Activated T-cell treated with anti-CD3 and anti-CD28 coated beads, Interleukin-2, amount 50 U/mL, for 48 hours (primary cell): ENCODE measurements around the gene NAV2.
A peak's percentile ranks its signal among the peaks of the same experiment; 100 is the strongest.

Source experiments
- DNase-seq, 2 experiments: peaks; one replicate each; pipeline ENCODE4 v3.0.0-alpha.2; 2020

The NAV2 gene

GRCh38 chr11:20032127-20032526 lies 319.5 kb downstream of the NAV2 start:
- no peak for DNase-seq

- DNase-seq = no peak
Observed at GRCh38 chr11:20032577-20033260, 320.1 kb downstream of the NAV2 start.

GRCh38 chr11:20033806-20034205 lies 321.2 kb downstream of the NAV2 start:
- DNase-seq = no peak

GRCh38 chr11:20034941-20035340 lies 322.3 kb downstream of the NAV2 start:
- DNase-seq = no peak

GRCh38 chr11:20035375-20035700 lies 322.7 kb downstream of the NAV2 start:
- DNase-seq = no peak

DNA sequence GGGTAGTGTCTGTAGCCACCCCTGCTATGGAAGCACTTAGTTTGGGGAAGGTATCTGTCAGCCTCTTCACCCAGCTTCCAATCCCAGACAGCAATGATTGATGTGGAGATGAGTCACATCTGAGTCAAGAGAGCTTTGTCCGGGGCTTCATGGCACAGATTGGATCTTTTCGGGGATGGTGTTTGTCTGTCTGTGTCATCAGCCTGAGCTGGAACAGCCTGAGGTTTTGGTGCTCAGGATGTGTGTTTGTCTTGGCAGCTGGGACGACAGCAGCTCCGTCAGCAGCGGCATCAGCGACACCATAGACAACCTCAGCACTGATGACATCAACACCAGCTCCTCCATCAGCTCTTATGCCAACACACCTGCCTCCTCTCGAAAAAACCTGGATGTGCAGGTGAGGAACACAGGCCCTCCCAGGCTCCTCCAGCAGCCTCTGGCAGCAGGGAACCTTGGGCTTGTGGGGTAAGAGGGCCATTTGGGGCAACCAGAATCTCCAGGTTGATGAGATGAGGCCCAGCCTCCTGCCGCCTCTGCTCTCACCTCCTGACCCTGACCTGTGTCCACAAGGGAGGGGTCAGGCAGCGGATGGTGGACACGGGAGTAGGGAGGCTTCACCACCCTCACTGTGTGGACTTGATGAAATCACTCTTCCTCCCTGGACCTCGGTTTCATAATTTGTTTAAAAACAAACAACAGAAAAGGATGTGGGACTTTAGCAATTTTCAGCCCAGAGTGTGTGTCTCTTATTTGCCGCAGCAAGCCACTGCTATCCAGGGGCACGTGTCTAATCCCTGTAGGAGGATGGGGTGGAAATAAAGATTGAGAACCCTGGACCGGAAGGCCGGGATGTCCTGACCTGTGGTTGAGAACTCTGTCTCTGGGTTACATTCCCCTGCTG lies 323.3 kb downstream of the NAV2 start:
- DNase-seq = peak; percentile 20 to 27

DNA sequence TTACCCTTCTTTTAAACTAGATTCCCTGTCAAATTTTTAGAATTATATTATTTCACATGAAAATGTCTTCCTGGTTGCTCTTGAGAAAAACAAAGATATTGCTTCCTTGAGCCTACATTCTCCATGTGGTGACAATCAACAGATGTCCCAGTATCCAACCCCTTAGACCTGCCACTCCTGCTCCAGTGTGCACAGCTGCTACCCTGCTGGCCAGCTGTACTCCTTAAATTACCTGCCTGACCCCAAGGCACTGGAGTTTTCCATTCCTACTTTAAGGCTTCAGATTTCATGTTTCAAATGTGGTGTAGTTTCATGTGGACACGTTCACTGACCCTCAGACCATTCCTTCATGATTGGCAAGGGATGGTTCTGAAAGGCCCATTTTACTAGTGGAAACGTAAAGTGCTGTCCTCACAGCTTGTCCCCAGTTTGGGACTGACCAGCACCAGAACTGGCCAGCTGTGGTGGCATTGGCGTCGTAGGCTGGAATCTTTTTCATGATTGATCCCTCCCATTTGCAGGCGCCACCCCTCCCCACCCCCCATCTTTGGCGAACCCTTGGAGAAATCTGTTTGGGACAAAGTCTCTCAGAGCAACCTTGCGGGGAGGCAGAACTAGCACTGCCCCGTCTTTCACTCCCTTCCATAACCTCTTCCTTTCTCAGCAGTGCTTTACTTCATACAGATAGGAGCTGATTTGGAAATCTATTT lies 324.1 kb downstream of the NAV2 start:
- no peak for DNase-seq

GRCh38 chr11:20037396-20038153 lies 324.9 kb downstream of the NAV2 start:
- DNase-seq = no peak

DNA sequence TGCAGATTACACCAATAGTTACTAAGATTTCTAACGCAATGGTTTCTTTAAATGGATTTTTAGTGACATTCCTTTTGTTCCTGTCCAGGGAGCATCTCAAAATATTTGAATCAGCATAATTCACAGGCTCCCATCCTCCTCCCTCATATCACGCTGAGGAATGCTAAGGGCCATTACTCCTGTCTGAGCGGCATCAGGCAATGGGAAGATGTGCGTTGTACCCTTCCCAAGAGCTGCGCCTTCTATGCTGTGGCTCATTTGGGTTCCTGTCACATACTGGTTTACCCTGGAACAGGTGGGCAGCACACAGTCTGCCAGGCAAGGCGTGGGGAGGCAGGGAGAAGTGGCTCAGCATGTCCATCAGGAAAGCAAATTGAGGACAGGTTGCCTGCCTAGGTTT lies 325.8 kb downstream of the NAV2 start:
- no peak for DNase-seq

- DNase-seq = no peak
Observed at GRCh38 chr11:20038972-20039371, 326.3 kb downstream of the NAV2 start.

DNA sequence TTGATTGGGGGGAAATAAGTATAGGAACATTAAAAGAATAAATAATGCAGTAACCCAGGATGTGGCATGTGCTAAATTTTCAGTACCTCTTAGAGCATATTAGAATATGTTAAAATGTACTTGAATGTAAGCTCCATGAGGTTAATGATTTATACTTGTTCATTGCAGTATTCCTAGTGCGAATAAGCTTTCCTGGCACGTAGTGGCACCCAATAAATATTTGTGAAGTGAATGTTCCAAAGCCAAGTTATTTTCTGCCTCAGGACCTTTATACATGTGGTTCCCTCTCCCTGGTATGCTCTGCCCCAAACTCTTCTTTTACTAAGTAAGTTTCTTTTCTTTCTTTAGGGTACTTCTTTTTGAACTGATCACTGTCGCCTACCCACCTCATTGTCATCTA lies 328.9 kb downstream of the NAV2 start:
- no peak for DNase-seq

DNA sequence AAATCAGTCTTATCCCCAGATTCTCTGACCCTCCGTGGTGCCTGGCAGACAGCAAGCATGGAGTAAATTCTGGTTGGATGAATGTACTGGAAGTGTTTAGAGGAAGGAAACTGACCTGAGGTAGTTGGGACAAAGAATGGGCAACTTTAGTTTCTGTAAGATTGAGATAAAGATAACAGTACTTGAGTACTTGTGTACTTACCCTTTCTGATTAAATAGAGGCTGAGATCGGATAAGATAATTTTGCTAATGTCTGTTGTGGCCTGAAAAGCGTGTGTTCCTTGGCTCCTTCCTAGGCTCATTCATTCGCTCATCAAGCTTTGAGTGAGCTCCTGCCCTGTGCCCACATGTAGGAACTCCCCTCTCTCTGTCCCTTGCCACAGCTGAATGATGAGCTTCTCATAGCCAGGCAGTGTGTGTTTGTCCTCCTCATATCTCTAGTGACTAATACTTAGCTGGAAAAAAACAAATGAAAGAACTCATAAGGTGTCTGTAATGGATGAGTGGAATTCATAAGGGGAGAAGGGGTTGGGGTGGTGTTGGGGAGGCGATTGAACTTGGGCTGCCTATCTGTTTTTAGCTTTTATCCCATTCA lies 329.5 kb downstream of the NAV2 start:
- DNase-seq = no peak

DNA sequence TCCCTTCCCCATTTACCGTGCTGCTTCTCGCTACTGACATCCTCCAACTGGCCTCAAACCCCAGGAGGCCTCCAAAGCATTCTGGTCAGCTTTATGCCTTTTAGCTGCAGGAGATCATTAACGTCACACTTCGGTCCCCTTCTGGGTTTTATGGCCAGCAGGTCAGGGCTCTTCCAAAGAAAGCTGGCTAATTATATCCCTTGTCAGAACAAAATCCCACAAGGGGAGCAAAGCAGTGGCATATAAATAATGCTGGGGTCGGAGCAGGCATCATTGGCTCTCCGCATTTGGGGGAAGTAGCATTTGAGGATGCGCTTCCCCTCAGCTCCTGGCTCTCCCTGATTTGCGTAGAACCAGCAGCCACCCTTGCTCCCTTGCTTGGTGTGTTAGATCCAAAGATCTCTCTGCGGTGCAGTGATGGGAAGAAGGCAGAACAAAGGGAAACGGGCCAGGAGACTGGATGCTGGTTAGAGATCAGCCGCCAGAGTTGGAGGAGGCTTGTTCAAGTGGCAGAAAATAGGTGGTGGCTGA lies 330.2 kb downstream of the NAV2 start:
- DNase-seq = no peak

- DNase-seq = no peak
Observed at GRCh38 chr11:20043992-20044391, 331.4 kb downstream of the NAV2 start.

DNA sequence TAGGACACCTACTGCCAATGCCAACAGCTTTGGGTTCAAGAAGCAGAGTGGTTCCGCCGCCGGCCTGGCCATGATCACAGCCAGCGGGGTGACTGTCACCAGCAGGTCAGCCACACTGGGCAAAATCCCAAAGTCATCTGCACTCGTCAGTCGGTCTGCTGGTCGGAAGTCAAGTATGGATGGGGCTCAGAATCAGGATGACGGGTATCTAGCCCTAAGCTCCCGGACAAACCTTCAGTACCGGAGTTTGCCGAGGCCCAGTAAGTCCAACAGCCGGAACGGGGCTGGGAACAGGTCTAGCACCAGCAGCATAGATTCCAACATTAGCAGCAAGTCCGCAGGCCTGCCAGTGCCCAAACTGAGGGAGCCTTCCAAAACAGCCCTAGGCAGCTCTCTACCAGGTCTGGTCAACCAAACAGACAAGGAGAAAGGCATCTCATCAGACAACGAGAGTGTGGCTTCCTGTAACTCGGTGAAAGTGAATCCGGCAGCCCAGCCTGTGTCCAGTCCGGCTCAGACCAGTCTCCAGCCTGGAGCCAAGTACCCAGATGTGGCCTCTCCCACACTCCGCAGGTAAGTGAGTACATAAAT lies 332.6 kb downstream of the NAV2 start:
- DNase-seq = no peak

- DNase-seq = no peak
Observed at GRCh38 chr11:20046416-20046815, 333.8 kb downstream of the NAV2 start.

DNA sequence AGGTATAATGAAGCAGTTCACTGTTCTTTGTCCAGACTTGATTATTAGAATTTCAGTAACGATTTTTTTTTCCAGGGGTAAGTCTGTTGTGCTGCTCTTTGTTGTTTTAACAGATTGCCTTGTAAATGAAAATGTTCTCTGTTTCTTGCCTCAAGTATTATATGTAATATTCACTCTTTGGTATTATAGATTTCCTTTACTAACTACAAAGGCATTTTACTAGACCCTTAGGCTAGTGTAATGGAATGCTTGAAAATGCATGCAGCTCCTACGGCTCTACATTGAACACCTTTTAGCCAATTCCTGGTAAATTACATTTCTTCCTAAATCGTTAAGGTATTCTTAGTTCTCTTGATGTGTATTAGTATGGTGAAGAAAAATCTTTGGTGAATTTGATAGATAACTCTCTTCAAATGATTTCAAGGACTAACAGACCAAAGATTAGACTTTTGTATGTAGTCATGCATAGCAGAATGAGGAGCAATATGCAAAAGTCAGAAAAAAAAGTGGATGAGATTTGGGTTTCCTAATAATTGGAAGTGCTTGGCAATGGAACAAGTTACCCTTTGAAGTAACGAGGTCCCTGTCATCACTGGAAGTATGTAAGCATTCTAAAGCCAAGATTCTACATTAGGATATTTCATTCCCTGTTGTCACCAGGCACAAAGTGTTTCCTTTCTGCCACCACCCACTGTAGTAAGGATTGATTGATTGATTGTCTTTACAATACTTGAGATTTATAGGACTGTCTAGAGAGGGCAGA lies 334.6 kb downstream of the NAV2 start:
- no peak for DNase-seq

DNA sequence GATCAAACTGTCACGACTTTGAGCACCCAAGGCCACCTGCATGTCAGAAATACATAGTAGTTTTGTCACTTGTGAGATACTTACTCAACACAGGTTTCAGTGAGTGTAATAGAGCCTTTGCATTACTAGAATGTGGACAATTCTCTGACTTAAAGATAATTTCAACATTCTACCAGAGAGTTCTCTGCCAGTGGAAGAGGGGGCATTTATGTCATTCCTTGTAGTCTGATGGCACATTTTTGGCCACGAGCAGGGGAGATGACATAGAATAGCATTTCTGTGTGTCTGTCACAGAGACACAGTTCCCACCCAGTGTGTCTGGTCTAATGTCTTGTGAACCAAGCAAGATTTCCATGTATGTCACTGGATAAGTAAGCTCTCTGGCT lies 335.1 kb downstream of the NAV2 start:
- no peak for DNase-seq

GRCh38 chr11:20048246-20048645 lies 335.6 kb downstream of the NAV2 start:
- no peak for DNase-seq

- DNase-seq = no peak
Observed at GRCh38 chr11:20048707-20049106, 336.1 kb downstream of the NAV2 start.

DNA sequence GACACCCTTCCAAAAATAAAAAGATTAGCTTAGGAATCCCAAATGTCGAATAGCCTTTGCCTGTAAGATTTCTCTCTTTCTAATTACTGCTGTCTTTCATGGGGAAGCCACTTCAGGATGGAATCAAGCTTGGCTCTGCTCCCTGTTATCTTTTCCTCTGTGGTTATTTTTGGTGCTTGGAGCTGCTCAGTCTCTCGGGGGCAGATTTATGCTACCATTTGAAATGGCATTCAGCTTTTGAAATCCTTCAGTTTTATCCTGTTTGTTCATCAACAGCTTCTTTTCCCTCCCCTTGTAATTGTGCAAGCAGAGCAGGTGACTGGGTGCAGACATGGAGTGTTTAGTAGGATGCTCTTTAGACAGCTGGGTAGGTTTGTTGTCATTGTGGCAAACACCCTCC lies 336.6 kb downstream of the NAV2 start:
- no peak for DNase-seq
